Breast epithelium (tissue), 3 donors: Measurements from ENCODE around the gene ZNF148.

ENCODE experiments used
- CTCF ChIP-seq, 3 donors: fragments of 450-650 bp; IDR thresholded peaks; one replicate each; pipeline ENCODE4 v1.5.1; 2016 to 2017; ENCODE audit warnings: antibody characterized with exemption in 3 of 3, mild to moderate bottlenecking in 3 of 3, moderate library complexity in 3 of 3
- POLR2AphosphoS5 ChIP-seq, 3 donors: sonication (generic); formaldehyde crosslinking; IDR thresholded peaks; one replicate each; pipeline ENCODE4 v1.6.1; 2017; ENCODE audit warnings: antibody characterized with exemption in 3 of 3

GRCh38 chr3:125310623-125311081 lies 64.5 kb downstream of the ZNF148 start:
- no peak for TF ChIP-seq CTCF (IDR thresholded peaks at IDR 0.05)
- TF ChIP-seq POLR2AphosphoS5 (IDR thresholded peaks at IDR 0.05), result no peak
